IPS DF 6.9 (cell line): ENCODE results near the gene FAM234A.
"Not testable (repeated sequence)": the region's sequence is repeated elsewhere in the genome, so short reads cannot be mapped to it uniquely, and the experiment has no call there.

ENCODE experiments used
- DNase-seq: peaks from one replicate; pipeline ENCODE4 v3.0.0-alpha.2; 2013; ENCODE audit warnings: low read depth, low spot score
- H3K27ac ChIP-seq: one replicate; pipeline ENCODE4 v1.5.1; 2013; ENCODE audit warnings: low read length, control low read depth
- H3K27me3 ChIP-seq: 2 replicates; pipeline ENCODE4 v1.6.1; 2013; ENCODE audit warnings: mild to moderate bottlenecking, low read length; ENCODE audit not compliant: control insufficient read depth, insufficient read depth
- H3K36me3 ChIP-seq: 2 replicates; pipeline ENCODE4 v1.6.1; 2013; ENCODE audit warnings: low read length; ENCODE audit not compliant: control insufficient read depth, insufficient read depth
- H3K4me1 ChIP-seq: 2 replicates; pipeline ENCODE4 v1.6.1; 2013; ENCODE audit warnings: low read length; ENCODE audit not compliant: control insufficient read depth, insufficient read depth
- H3K4me3 ChIP-seq: 2 replicates; pipeline ENCODE4 v1.5.1; 2013; ENCODE audit warnings: mild to moderate bottlenecking, low read length
- H3K9me3 ChIP-seq: 2 replicates; pipeline ENCODE4 v1.6.1; 2013; ENCODE audit warnings: low read length, inconsistent platforms; ENCODE audit not compliant: control insufficient read depth, insufficient read depth
- WGBS: extraction: QIAGEN DNeasy Blood & Tissue Kit; methylation state at CpG from one replicate; pipeline ENCODE4 v1.1.7; 2013; ENCODE audit warnings: mixed read lengths, missing lambda C conversion rate; ENCODE audit not compliant: insufficient read length, insufficient coverage; 5-methylcytosine and 5-hydroxymethylcytosine counted together

FAM234A gene

GRCh38 chr16:230351-230750 is 4.3 kb upstream of the FAM234A start:
- H3K27ac ChIP-seq, H3K4me1 ChIP-seq, H3K36me3 ChIP-seq, DNase-seq, H3K4me3 ChIP-seq, H3K9me3 ChIP-seq, H3K27me3 ChIP-seq: not testable (repeated sequence)
- no CpG with 5 or more reads among the region's 18 CpGs for WGBS

- Histone ChIP-seq H3K27me3 (no peaks in the 10 kb centered on the region), H3K27ac (no peak overlapping the region), H3K4me3 (no peak overlapping the region), H3K9me3 (no peaks in the 10 kb centered on the region), H3K4me1 (no peaks in the 10 kb centered on the region), H3K36me3 (peaks cover 6% of the 10 kb centered on the region)
- no CpG with 5 or more reads among the region's 22 CpGs for WGBS
- no peak for DNase-seq
Measured at GRCh38 chr16:230949-231348, 3.7 kb upstream of the FAM234A start.

- no peaks in the 10 kb centered on the region for H3K9me3 ChIP-seq
- no peaks in the 10 kb centered on the region for H3K27me3 ChIP-seq
- no peak overlapping the region for H3K27ac ChIP-seq
- H3K36me3 ChIP-seq, result no peaks in the 10 kb centered on the region
- DNase-seq, result no peak
- H3K4me3 ChIP-seq, result no peak overlapping the region
- H3K4me1 ChIP-seq, result no peaks in the 10 kb centered on the region
- no CpG with 5 or more reads among the region's 3 CpGs for WGBS
Measured at GRCh38 chr16:239948-240277, 5.3 kb downstream of the FAM234A start.

GRCh38 chr16:240559-240958 is 5.9 kb downstream of the FAM234A start:
- no peak overlapping the region for H3K27ac ChIP-seq
- no peak overlapping the region for H3K4me3 ChIP-seq
- H3K27me3 ChIP-seq, result no peaks in the 10 kb centered on the region
- no peaks in the 10 kb centered on the region for H3K9me3 ChIP-seq
- no peak for DNase-seq
- WGBS, result no CpG with 5 or more reads among the region's 8 CpGs
- H3K36me3 ChIP-seq, result no peaks in the 10 kb centered on the region
- H3K4me1 ChIP-seq, result no peaks in the 10 kb centered on the region

GRCh38 chr16:242281-242680 is 7.7 kb downstream of the FAM234A start:
- no peak for DNase-seq
- Histone ChIP-seq H3K27ac (no peak overlapping the region), H3K9me3 (no peaks in the 10 kb centered on the region), H3K4me1 (no peaks in the 10 kb centered on the region), H3K36me3 (no peaks in the 10 kb centered on the region), H3K27me3 (no peaks in the 10 kb centered on the region), H3K4me3 (no peak overlapping the region)
- WGBS, result no CpG with 5 or more reads among the region's 10 CpGs

GRCh38 chr16:243348-243747 is 8.7 kb downstream of the FAM234A start:
- no peaks in the 10 kb centered on the region for H3K36me3 ChIP-seq
- no peak overlapping the region for H3K4me3 ChIP-seq
- H3K27me3 ChIP-seq, result no peaks in the 10 kb centered on the region
- H3K27ac ChIP-seq, result no peak overlapping the region
- no peak for DNase-seq
- no peaks in the 10 kb centered on the region for H3K9me3 ChIP-seq
- no peaks in the 10 kb centered on the region for H3K4me1 ChIP-seq
- WGBS, result no CpG with 5 or more reads among the region's 4 CpGs

GRCh38 chr16:245105-245504 is 10.5 kb downstream of the FAM234A start:
- no peaks in the 10 kb centered on the region for H3K36me3 ChIP-seq
- H3K9me3 ChIP-seq, result no peaks in the 10 kb centered on the region
- no peak overlapping the region for H3K27ac ChIP-seq
- H3K4me3 ChIP-seq, result no peak overlapping the region
- no peaks in the 10 kb centered on the region for H3K27me3 ChIP-seq
- H3K4me1 ChIP-seq, result no peaks in the 10 kb centered on the region
- WGBS, result no CpG with 5 or more reads among the region's 9 CpGs
- no peak for DNase-seq

GRCh38 chr16:247027-247426 is 12.4 kb downstream of the FAM234A start:
- 100% methylated on average over 1 of the region's 12 CpGs for WGBS

GRCh38 chr16:249431-249830 is 14.8 kb downstream of the FAM234A start:
- WGBS, result no CpG with 5 or more reads among the region's 12 CpGs
- H3K27me3 ChIP-seq, result no peaks in the 10 kb centered on the region
- no peaks in the 10 kb centered on the region for H3K4me1 ChIP-seq
- H3K27ac ChIP-seq, result no peak overlapping the region
- DNase-seq, result no peak
- no peak overlapping the region for H3K4me3 ChIP-seq
- H3K36me3 ChIP-seq, result no peaks in the 10 kb centered on the region; the same call in 1 of the 2 replicates
- H3K9me3 ChIP-seq, result no peaks in the 10 kb centered on the region

More at GRCh38 chr16:247027-247426, 12.4 kb downstream of the FAM234A start:
- Histone ChIP-seq H3K4me3 (no peak overlapping the region), H3K4me1 (no peaks in the 10 kb centered on the region), H3K36me3 (no peaks in the 10 kb centered on the region), H3K27ac (no peak overlapping the region), H3K9me3 (no peaks in the 10 kb centered on the region), H3K27me3 (no peaks in the 10 kb centered on the region)
- no peak for DNase-seq

GRCh38 chr16:252366-253337 is 18.0 kb downstream of the FAM234A start:
- Histone ChIP-seq H3K36me3 (no peaks in the 10 kb centered on the region; the same call in 1 of the 2 replicates), H3K4me1 (no peaks in the 10 kb centered on the region), H3K27ac (no peak overlapping the region), H3K4me3 (no peak overlapping the region), H3K27me3 (no peaks in the 10 kb centered on the region), H3K9me3 (no peaks in the 10 kb centered on the region)
- WGBS, result no CpG with 5 or more reads among the region's 30 CpGs
- no peak for DNase-seq

- Histone ChIP-seq H3K9me3 (no peaks in the 10 kb centered on the region), H3K4me1 (no peaks in the 10 kb centered on the region), H3K27me3 (no peaks in the 10 kb centered on the region), H3K27ac (no peak overlapping the region), H3K36me3 (no peaks in the 10 kb centered on the region; the same call in 1 of the 2 replicates), H3K4me3 (no peak overlapping the region)
- no peak for DNase-seq
- no CpG with 5 or more reads among the region's 6 CpGs for whole genome bisulfite sequencing
Measured at GRCh38 chr16:253833-254232, 19.2 kb downstream of the FAM234A start.
